NB4 (cell line): ENCODE data around the gene PLEKHJ1.

ENCODE experiments used
- POLR2A ChIP-seq: IDR thresholded peaks from 2 replicates; pipeline ENCODE4 v1.6.1; 2011; ENCODE audit warnings: mild to moderate bottlenecking; ENCODE audit not compliant: insufficient read length; ENCODE audit errors: extremely low read depth
- TF ChIP-seq, protein P1 (sequence below): IDR thresholded peaks from one replicate; pipeline ENCODE4 v1.5.1; 2012; ENCODE audit warnings: low read depth, low read length
- TF ChIP-seq, protein P2 (sequence below): IDR thresholded peaks from 2 replicates; pipeline ENCODE4 v1.6.1; 2011; ENCODE audit warnings: low read depth, low read length

DNA sequence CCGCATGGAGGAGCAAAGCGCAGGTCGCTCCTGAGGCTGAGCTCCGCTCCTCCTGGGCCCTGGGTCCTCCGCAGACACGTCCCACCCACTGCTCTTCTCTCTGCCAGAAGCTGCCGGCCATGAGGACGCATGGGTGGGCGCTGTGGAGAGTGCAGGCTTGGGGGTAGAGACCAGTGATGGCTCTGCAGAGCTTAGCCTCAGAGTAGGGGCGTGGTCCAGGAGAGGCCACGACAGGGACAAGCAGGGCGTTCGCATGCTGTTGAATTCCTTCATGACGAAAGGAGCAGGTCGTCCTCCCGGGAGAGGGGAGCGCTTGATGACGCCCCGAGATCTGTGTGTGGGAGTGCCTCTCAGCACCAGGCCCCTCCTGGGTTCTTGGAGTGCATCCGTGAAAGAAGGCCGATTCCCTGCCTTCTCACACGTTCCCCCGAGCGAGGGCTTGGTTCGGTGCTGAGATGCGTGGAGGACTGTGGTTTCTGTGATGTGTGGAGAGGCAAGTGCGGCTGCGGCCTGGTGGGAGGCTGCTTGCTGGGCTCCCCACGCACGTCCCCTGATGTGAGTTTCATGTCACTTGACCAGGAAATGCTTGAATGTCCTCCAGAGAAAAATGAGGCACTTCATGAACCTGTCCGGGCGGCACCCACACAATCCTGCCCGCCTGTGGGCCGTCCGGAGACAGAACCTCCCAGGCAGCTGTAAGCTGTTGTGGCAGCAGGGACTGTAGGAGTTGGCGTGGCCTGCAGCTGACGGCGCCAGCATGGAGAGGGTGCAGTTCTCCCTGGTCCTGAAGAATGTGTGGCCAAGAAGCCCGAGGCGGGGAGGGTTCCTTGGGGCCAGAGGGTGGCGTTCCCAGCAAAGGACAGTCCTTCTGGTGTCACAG is 5.0 kb upstream of the PLEKHJ1 start:
- TF ChIP-seq, protein P1, sequence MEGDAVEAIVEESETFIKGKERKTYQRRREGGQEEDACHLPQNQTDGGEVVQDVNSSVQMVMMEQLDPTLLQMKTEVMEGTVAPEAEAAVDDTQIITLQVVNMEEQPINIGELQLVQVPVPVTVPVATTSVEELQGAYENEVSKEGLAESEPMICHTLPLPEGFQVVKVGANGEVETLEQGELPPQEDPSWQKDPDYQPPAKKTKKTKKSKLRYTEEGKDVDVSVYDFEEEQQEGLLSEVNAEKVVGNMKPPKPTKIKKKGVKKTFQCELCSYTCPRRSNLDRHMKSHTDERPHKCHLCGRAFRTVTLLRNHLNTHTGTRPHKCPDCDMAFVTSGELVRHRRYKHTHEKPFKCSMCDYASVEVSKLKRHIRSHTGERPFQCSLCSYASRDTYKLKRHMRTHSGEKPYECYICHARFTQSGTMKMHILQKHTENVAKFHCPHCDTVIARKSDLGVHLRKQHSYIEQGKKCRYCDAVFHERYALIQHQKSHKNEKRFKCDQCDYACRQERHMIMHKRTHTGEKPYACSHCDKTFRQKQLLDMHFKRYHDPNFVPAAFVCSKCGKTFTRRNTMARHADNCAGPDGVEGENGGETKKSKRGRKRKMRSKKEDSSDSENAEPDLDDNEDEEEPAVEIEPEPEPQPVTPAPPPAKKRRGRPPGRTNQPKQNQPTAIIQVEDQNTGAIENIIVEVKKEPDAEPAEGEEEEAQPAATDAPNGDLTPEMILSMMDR: no peak
- TF ChIP-seq POLR2A: no peak
- TF ChIP-seq, protein P2, sequence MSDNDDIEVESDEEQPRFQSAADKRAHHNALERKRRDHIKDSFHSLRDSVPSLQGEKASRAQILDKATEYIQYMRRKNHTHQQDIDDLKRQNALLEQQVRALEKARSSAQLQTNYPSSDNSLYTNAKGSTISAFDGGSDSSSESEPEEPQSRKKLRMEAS: no peak
